HG02610 (cell line): ENCODE results near the gene KRT1.

Source experiments
- ATAC-seq: cut with Tn5 transposase; IDR thresholded peaks from one replicate; pipeline ENCODE4 v1.9.1; 2021; ENCODE audit warnings: mild to moderate bottlenecking, moderate library complexity; ENCODE audit not compliant: unreplicated experiment

The KRT1 gene

GRCh38 chr12:52662918-52663229, 17.3 kb downstream of the KRT1 start:
- no peak for ATAC-seq

- no peak for ATAC-seq
Observed at GRCh38 chr12:52662093-52662917, 17.9 kb downstream of the KRT1 start.

GRCh38 chr12:52661668-52662067, 18.5 kb downstream of the KRT1 start:
- ATAC-seq: no peak

GRCh38 chr12:52660934-52661499, 19.2 kb downstream of the KRT1 start:
- ATAC-seq: no peak

GRCh38 chr12:52659951-52660350, 20.3 kb downstream of the KRT1 start:
- no peak for ATAC-seq

GRCh38 chr12:52659395-52659794, 20.8 kb downstream of the KRT1 start:
- no peak for ATAC-seq

- ATAC-seq: no peak
Observed at GRCh38 chr12:52658196-52658595, 22.0 kb downstream of the KRT1 start.

- ATAC-seq: no peak
Observed at GRCh38 chr12:52657250-52657902, 22.8 kb downstream of the KRT1 start.

- ATAC-seq: no peak
Observed at GRCh38 chr12:52656616-52657015, 23.6 kb downstream of the KRT1 start.

GRCh38 chr12:52655720-52656124, 24.5 kb downstream of the KRT1 start:
- no peak for ATAC-seq

GRCh38 chr12:52655251-52655650, 25.0 kb downstream of the KRT1 start:
- no peak for ATAC-seq

GRCh38 chr12:52651726-52652261, 28.4 kb downstream of the KRT1 start, which contains the start of gene KRT2:
Gene KRT2, minus strand, starts transcription at chr12:52652211. Its CDS starts 69 bp downstream, at chr12:52652142.
- ATAC-seq: no peak

GRCh38 chr12:52650520-52651081, 29.6 kb downstream of the KRT1 start:
- ATAC-seq: no peak

- ATAC-seq: no peak
Observed at GRCh38 chr12:52649066-52649465, 31.1 kb downstream of the KRT1 start.

- ATAC-seq: no peak
Observed at GRCh38 chr12:52648012-52648550, 32.1 kb downstream of the KRT1 start.

GRCh38 chr12:52647601-52648000, 32.6 kb downstream of the KRT1 start:
- no peak for ATAC-seq

- no peak for ATAC-seq
Observed at GRCh38 chr12:52646613-52647012, 33.6 kb downstream of the KRT1 start.

GRCh38 chr12:52645982-52646381, 34.2 kb downstream of the KRT1 start:
- ATAC-seq: no peak

GRCh38 chr12:52645120-52645761, 35.0 kb downstream of the KRT1 start:
- no peak for ATAC-seq

GRCh38 chr12:52644078-52644415, 36.2 kb downstream of the KRT1 start:
- no peak for ATAC-seq
